Pulmonary artery endothelial cell (primary cell): ENCODE results near the gene PTN. TPM values are rescaled to one million over a fixed set of nuclear protein-coding genes. Genes with fewer than 3 reads are reported as not detected.
"Not testable (repeated sequence)": the region's sequence is repeated elsewhere in the genome, so short reads cannot be mapped to it uniquely, and the experiment has no call there.

Source experiments
- DNase-seq: peaks from one replicate; pipeline ENCODE4 v3.0.0-alpha.2; 2011; ENCODE audit warnings: low read depth, low spot score
- total RNA-seq: library from RNA; depleted of rRNA; stranded (reverse); fragments of >200 nt; gene quantifications from 2 replicates; pipeline ENCODE4 v1.2.3, GENCODE V29; 2014

The PTN gene
- total RNA-seq, 1 donor from 2014 or later: 0.13 TPM

- DNase-seq: not testable (repeated sequence)
Observed at GRCh38 chr7:137268001-137268865, 75.3 kb downstream of the PTN start.

- no peak for DNase-seq
Observed at GRCh38 chr7:137266764-137267163, 76.8 kb downstream of the PTN start.

- DNase-seq: not testable (repeated sequence)
Observed at GRCh38 chr7:137265480-137265879, 78.1 kb downstream of the PTN start.

- DNase-seq: no peak
Observed at GRCh38 chr7:137262599-137262998, 80.9 kb downstream of the PTN start.

- DNase-seq: no peak
Observed at GRCh38 chr7:137258552-137258951, 85.0 kb downstream of the PTN start.

GRCh38 chr7:137254766-137255165 lies 88.8 kb downstream of the PTN start:
- DNase-seq: no peak

GRCh38 chr7:137245890-137246289 lies 97.6 kb downstream of the PTN start:
- DNase-seq: no peak

GRCh38 chr7:137245186-137245585 lies 98.3 kb downstream of the PTN start:
- no peak for DNase-seq

- no peak for DNase-seq
Observed at GRCh38 chr7:137243741-137244140, 99.8 kb downstream of the PTN start.

GRCh38 chr7:137242616-137243015 lies 100.9 kb downstream of the PTN start:
- DNase-seq: no peak

- DNase-seq: no peak
Observed at GRCh38 chr7:137241655-137242360, 101.7 kb downstream of the PTN start.

GRCh38 chr7:137239186-137239585 lies 104.3 kb downstream of the PTN start:
- not testable (repeated sequence) for DNase-seq

- no peak for DNase-seq
Observed at GRCh38 chr7:137235434-137235833, 108.1 kb downstream of the PTN start.

GRCh38 chr7:137231167-137231566 lies 112.4 kb downstream of the PTN start:
- DNase-seq: no peak

- no peak for DNase-seq
Observed at GRCh38 chr7:137221467-137221866, 122.1 kb downstream of the PTN start.

- no peak for DNase-seq
Observed at GRCh38 chr7:137213744-137214143, 129.8 kb downstream of the PTN start.

GRCh38 chr7:137209151-137209817 lies 134.2 kb downstream of the PTN start:
- DNase-seq: no peak

GRCh38 chr7:137206770-137207169 lies 136.8 kb downstream of the PTN start:
- no peak for DNase-seq

- DNase-seq: no peak
Observed at GRCh38 chr7:137204246-137204645, 139.3 kb downstream of the PTN start.

- no peak for DNase-seq
Observed at GRCh38 chr7:137203351-137203750, 140.2 kb downstream of the PTN start.

- DNase-seq: no peak
Observed at GRCh38 chr7:137196648-137197047, 146.9 kb downstream of the PTN start.

- no peak for DNase-seq
Observed at GRCh38 chr7:137195996-137196395, 147.5 kb downstream of the PTN start.
